ENCODE measurements around the gene NWD2.

DNA sequence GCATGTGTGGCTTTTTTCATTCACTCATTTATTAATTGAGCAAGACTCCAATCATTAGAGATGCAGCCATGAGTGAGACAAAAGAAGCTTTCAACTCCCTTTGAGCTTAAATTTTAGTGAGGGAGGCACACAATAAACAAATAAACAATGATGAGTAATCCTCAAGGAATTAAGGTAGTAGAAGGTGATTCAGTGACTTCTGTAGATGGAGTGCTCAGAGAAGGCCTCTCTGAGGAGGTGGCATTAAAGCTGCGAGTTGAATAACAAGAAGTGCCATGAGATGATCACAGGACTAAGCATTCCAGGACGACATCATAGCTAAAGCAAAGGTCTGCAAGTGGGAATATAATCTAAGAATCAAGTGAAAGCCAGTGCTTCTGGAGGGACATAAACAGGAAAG is 77.6 kb downstream of the NWD2 start:
- TF ChIP-seq CTCF (IDR thresholded peaks at IDR 0.05; ENCODE audit: poor library complexity), result no peak
- TF ChIP-seq EZH2 (IDR thresholded peaks at IDR 0.05; ENCODE audit: borderline replicate concordance), result no peak
